HG03097 (cell line): Measurements from ENCODE around the gene INSL3.
"Not testable (repeated sequence)": the region's sequence is repeated elsewhere in the genome, so short reads cannot be mapped to it uniquely, and the experiment has no call there.

Experiments
- ATAC-seq: cut with Tn5 transposase; IDR thresholded peaks from one replicate; pipeline ENCODE4 v1.9.1; 2021; ENCODE audit not compliant: unreplicated experiment, low FRiP score

The INSL3 gene

GRCh38 chr19:17790059-17790780 lies 31.1 kb downstream of the INSL3 start:
- ATAC-seq: no peak

- no peak for ATAC-seq
Measured at GRCh38 chr19:17788632-17789031, 32.7 kb downstream of the INSL3 start.

- ATAC-seq: no peak
Measured at GRCh38 chr19:17787274-17787913, 33.9 kb downstream of the INSL3 start.

GRCh38 chr19:17784201-17785008 lies 36.9 kb downstream of the INSL3 start:
- ATAC-seq: no peak

- not testable (repeated sequence) for ATAC-seq
Measured at GRCh38 chr19:17783721-17784120, 37.6 kb downstream of the INSL3 start.

GRCh38 chr19:17780781-17781180 lies 40.5 kb downstream of the INSL3 start:
- no peak for ATAC-seq

- no peak for ATAC-seq
Measured at GRCh38 chr19:17778968-17779929, 42.1 kb downstream of the INSL3 start.

GRCh38 chr19:17778251-17778967 lies 42.9 kb downstream of the INSL3 start:
- no peak for ATAC-seq

- not testable (repeated sequence) for ATAC-seq
Measured at GRCh38 chr19:17777840-17778239, 43.5 kb downstream of the INSL3 start.

- ATAC-seq: peak; percentile 71
Measured at GRCh38 chr19:17775991-17776803, 45.1 kb downstream of the INSL3 start.

- ATAC-seq: no peak
Measured at GRCh38 chr19:17775245-17775927, 45.9 kb downstream of the INSL3 start.

- ATAC-seq: no peak
Measured at GRCh38 chr19:17772172-17772571, 49.1 kb downstream of the INSL3 start.

- no peak for ATAC-seq
Measured at GRCh38 chr19:17770613-17771012, 50.7 kb downstream of the INSL3 start.

GRCh38 chr19:17767559-17767958 lies 53.8 kb downstream of the INSL3 start:
- no peak for ATAC-seq

- no peak for ATAC-seq
Measured at GRCh38 chr19:17766543-17767131, 54.7 kb downstream of the INSL3 start.
